SJSA1 (cell line): ENCODE results near the gene INPP4A. TPM values are rescaled to one million over a fixed set of nuclear protein-coding genes. Genes with fewer than 3 reads are reported as not detected.

Experiments used
- DNase-seq, 2 experiments: peaks; one replicate each; pipeline ENCODE4 v3.0.0-alpha.2; 2015 to 2020; ENCODE audit warnings: low spot score in 2 of 2, low read depth in 1 of 2
- H3K27ac ChIP-seq: fragments of 250-450 bp; sonication (Bioruptor Pico); 2 replicates; pipeline ENCODE4 v1.5.1; 2020; ENCODE audit warnings: mild to moderate bottlenecking, moderate library complexity
- H3K27me3 ChIP-seq: fragments of 250-450 bp; sonication (Bioruptor Pico); replicated peaks from 2 replicates; pipeline ENCODE4 v1.5.1; 2020; ENCODE audit warnings: mild to moderate bottlenecking, moderate library complexity
- H3K36me3 ChIP-seq: fragments of 250-450 bp; sonication (Bioruptor Pico); 2 replicates; pipeline ENCODE4 v1.5.1; 2020; ENCODE audit warnings: mild to moderate bottlenecking
- H3K4me1 ChIP-seq: fragments of 250-450 bp; sonication (Bioruptor Pico); replicated peaks from 2 replicates; pipeline ENCODE4 v1.6.1; 2021; ENCODE audit warnings: mild to moderate bottlenecking
- H3K4me3 ChIP-seq: fragments of 250-450 bp; sonication (Bioruptor Pico); 2 replicates; pipeline ENCODE4 v1.5.1; 2020; ENCODE audit warnings: mild to moderate bottlenecking
- H3K9me3 ChIP-seq: fragments of 250-450 bp; sonication (Bioruptor Pico); replicated peaks from 2 replicates; pipeline ENCODE4 v1.5.1; 2020; ENCODE audit warnings: mild to moderate bottlenecking
- total RNA-seq: library from RNA; depleted of rRNA; stranded (reverse); fragments of >200 nt; shearing (Covaris generic); gene quantifications from 2 replicates; pipeline ENCODE4 v1.2.3, GENCODE V29; 2014

Gene INPP4A
- total RNA-seq, 1 experiment from 2014 or later, result 16.9 TPM

DNA sequence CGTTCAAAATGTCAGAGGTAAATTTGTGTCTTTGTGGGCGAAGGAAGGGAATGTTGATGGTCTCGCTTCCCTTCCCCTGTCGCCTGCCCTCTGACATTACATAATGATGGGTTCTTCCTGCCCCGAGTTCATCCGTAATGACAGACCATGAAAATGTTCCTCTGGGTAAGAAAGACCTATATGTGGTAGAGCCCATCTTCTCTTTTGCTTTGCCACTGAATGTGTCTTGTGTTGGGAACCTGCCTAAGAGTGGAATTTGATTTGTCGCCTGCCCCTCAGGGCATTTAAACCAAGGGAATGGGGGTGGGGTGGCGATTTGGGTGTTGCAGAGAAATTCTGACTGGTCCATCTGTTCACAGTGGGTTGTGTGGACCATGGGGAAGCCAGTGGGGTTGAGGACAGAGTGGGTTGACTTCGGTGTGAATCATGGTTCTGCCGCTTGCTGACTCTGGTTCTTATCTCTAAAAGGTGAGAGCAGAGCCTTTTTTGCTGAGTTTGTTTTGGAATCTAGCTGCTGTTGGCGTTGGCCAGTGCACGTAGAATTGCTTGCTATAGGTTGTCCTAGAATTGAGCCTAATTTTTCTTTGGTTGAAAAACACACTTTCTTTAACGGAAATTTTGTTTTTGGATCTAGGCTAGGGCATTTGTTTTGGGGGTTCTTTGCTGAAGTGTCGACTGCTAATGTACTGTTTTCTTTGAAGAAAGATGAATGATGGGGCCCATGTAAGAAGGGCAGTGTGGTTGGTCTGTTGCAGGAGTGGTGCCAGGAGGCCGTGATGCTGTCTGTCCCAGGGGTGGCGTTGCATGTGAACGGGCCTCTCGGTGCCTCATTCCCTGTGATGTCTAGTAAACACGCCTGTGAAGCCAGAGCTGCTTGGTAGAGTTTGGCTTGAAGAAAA, 1.3 kb downstream of the INPP4A start:
- no peak overlapping the region for H3K27ac ChIP-seq
- H3K9me3 ChIP-seq, result no peaks in the 10 kb centered on the region
- H3K4me1 ChIP-seq, result peaks cover 12% of the 10 kb centered on the region; the same call in 1 of the 2 replicates
- no peak for DNase-seq
- H3K4me3 ChIP-seq, result peak overlapping the region; percentile 81
- no peaks in the 10 kb centered on the region for H3K27me3 ChIP-seq
- H3K36me3 ChIP-seq, result no peaks in the 10 kb centered on the region

DNA sequence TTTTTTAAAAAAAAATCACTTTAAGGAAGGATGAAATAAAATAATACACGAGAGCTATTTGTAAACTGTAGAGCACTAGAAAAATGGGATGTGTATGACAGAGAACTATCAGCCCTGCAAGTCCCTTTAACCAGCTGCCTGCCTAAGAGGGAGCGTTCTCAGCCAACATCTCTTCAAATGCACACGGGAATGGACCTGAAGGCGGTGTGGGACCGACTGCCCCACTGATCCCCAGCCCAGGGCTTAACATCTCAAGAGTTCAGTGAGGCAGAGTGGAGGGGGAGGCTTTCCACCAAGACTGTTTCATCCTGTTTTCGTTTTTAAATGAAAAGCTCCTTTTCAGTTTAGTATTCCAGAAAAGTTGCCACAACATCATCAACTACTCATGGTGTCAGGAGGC, 2.2 kb downstream of the INPP4A start:
- H3K4me1 ChIP-seq, result peaks cover 12% of the 10 kb centered on the region; the same call in 1 of the 2 replicates
- H3K9me3 ChIP-seq, result no peaks in the 10 kb centered on the region
- no peak overlapping the region for H3K4me3 ChIP-seq
- no peak for DNase-seq
- H3K27me3 ChIP-seq, result no peaks in the 10 kb centered on the region
- H3K36me3 ChIP-seq, result no peaks in the 10 kb centered on the region
- H3K27ac ChIP-seq, result no peak overlapping the region

DNA sequence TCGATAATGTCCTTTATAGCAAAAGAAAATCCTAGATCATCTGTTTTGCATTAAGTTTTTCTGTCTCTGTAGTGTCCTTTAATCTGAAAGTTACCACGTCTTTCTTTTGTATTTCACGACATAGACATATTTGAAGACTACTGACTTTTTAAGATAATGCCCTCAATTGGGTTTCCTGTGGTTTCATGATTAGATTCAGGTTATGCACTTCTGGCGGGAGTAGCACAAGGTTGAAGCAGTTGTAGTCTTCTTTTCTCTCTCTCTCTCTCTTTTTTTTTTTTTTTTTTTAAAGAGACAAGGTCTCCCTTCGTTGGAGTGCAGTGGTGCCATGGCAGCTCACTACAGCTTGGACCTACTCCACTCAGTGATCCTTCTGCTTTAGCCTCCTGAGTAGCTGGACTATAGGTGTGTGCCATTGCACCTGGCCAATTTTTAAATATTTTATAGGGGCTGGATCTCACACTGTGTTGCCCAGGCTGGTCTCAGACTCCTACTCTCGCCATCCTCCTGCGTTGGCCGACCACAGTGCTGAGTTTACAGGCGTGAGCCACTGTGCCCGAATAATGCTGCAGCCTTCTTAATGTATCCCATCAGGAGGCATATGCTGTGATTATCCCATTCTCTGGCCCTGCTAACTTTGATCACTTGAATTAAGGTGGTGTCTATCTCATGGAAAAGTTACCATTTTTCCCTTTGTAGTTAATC, 3.9 kb downstream of the INPP4A start:
- no peaks in the 10 kb centered on the region for H3K9me3 ChIP-seq
- no peak for DNase-seq
- H3K36me3 ChIP-seq, result no peaks in the 10 kb centered on the region
- peaks cover 12% of the 10 kb centered on the region; the same call in 1 of the 2 replicates for H3K4me1 ChIP-seq
- H3K27me3 ChIP-seq, result no peaks in the 10 kb centered on the region
- no peak overlapping the region for H3K27ac ChIP-seq
- H3K4me3 ChIP-seq, result no peak overlapping the region

DNA sequence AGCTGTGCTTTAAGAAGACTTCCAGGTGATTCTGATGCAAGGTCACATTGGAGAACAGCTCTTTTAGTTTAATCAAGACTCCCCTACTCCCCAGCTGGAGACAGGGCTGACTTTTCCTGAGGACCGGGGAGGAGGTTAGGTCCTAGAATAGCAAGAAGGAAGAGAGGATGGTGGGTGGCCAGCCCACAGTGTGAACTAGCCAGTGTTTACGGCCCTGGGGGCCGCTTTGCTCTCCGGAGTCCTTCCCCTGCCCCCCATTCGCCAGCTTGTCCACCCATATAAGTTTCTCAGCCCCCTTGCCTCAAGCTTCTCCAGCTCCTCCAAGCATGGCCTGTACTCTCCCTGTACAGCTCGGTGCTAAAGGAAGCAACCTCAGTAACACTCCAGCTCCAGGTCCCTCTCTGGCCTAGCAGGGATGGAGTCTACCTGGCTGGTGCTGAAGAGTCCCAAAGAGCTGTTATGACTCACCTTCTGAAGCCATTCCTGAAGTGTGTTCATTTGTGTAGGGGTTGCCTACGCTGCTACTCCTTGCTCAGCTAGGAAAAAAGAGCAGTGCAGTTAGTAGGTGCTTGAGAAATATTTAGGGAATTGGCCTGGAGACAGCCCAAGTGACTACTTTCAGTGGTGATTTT, 7.9 kb downstream of the INPP4A start:
- Histone ChIP-seq H3K4me1 (peaks cover 32% of the 10 kb centered on the region), H3K4me3 (no peak overlapping the region), H3K9me3 (no peaks in the 10 kb centered on the region), H3K27ac (no peak overlapping the region), H3K27me3 (no peaks in the 10 kb centered on the region), H3K36me3 (no peaks in the 10 kb centered on the region)
- no peak for DNase-seq

DNA sequence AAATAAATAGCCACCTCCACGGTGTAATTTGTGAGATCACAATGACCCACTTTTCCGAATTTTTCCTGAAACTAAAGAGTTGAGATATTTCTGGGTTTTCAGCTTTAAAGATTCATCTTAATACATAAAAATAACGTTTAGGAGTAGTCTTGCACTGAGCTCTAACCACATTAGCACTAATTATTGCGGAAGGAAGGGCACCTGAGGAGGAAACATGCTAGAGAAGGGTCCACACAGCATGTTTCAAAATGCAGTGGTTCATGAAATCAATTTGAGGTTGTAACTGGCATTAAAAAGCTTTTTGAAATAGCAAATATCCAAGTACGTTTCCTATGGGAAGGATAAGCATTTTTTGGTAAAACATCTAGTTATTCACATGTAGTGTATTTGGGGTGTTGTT, 8.4 kb downstream of the INPP4A start:
- H3K4me3 ChIP-seq, result no peak overlapping the region
- H3K27me3 ChIP-seq, result no peaks in the 10 kb centered on the region
- peaks cover 38% of the 10 kb centered on the region for H3K4me1 ChIP-seq
- no peak for DNase-seq
- no peak overlapping the region for H3K27ac ChIP-seq
- no peaks in the 10 kb centered on the region for H3K9me3 ChIP-seq
- H3K36me3 ChIP-seq, result no peaks in the 10 kb centered on the region

DNA sequence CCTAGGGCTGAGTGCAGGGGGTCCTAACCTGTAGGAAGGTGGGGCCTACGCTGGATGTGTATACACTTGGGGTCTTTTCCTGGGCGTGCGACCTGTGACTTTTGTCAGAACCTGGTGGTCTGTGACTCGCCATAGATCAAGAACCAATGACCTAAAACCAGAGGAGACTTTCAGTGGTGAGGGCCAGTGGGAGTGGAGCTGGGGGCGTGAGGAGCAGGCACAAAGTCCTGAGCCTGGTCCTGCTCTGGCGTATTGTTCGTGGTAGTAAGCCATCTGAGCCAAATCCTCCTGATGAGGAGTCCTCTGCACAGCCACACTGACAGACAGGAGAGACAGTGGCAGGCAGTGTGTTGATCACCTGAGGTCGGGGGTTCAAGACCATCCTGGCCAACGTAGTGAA, 8.9 kb downstream of the INPP4A start:
- no peak overlapping the region for H3K27ac ChIP-seq
- no peaks in the 10 kb centered on the region for H3K36me3 ChIP-seq
- no peak for DNase-seq
- no peak overlapping the region for H3K4me3 ChIP-seq
- peaks cover 42% of the 10 kb centered on the region for H3K4me1 ChIP-seq
- H3K9me3 ChIP-seq, result no peaks in the 10 kb centered on the region
- no peaks in the 10 kb centered on the region for H3K27me3 ChIP-seq

DNA sequence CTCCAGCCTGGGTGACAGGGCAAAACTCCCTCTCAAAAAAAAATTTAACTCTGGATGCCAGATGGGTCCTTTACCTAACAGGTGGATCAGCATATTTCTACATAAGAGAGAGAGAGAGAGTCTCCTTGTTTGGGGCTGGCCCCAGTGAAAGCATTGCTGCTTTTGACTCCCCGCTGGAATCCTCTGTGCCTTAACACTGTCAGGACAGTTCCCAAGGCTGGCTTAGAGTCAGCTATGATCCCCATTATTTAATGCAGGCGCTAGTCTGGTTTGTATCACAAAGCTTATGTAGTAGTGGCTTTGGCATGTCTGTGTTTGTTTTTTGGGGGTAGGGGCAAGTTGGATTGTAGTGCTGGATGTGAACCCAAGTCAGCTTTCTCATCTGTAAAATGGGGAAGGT, 9.4 kb downstream of the INPP4A start:
- Histone ChIP-seq H3K27me3 (no peaks in the 10 kb centered on the region), H3K36me3 (no peaks in the 10 kb centered on the region), H3K9me3 (no peaks in the 10 kb centered on the region), H3K4me3 (no peak overlapping the region), H3K4me1 (peaks cover 43% of the 10 kb centered on the region), H3K27ac (no peak overlapping the region)
- DNase-seq, result no peak

DNA sequence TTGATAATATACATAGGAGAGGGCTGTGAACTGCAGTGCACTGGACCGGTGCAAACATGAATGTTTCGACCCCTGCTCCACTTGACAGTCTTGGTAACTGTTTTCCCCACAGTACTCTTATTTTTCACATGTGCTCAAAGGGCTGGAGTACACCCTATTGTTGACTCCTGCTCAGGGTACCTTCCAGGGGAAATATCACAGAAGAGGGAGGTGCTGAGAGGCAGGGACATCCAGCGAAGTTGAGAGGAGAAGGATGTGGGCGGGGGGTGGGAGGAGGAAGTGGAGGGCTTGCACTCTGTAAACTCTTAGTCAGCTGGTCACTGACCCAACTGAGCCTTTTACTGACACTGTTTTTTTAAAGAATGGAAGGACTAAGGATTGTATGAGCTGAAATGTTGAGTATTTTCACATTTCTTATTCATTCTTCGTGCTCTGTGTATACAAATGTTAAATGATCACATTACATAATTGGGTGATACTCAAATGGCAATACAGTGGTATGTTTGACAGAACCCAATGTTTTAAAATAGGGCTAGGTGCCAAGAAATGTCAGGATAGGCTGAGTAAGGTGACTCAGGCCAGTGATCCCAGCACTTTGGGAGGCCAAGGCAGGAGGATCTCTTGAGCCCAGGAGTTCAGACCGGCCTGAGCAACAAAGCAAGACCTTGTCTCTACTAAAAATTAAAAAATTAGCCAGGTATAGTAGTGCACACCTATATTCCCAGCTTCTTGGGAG, 10.0 kb downstream of the INPP4A start:
- Histone ChIP-seq H3K4me3 (no peak overlapping the region), H3K36me3 (no peaks in the 10 kb centered on the region), H3K4me1 (peaks cover 43% of the 10 kb centered on the region), H3K27ac (peak overlapping the region; percentile 55; the same call in 1 of the 2 replicates), H3K9me3 (no peaks in the 10 kb centered on the region), H3K27me3 (no peaks in the 10 kb centered on the region)
- peak in 1 of 2 experiments; percentile 41 for DNase-seq

DNA sequence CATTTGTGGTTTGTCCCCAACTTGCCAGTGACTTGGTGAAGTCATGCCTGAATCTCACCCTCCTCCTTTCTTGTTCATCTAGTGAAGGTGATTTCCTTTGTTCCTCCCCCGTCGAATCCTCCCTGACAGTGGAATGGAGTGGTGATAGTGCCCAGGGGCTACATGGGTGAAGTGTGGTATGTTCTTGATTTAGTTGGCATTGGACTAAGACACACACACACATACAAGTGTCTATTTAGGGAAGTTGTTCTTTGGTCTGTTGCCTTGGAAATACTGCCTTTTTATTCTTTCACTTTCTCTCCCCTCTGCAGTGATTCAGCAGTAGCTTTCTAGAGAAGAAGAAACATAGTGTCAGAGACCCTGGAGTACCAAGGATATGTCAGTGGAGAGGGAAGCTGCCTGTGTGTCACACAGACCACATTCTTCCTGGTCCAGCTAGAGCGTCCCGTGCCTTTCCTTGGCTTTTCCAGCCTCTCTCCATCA, 10.9 kb downstream of the INPP4A start:
- H3K36me3 ChIP-seq, result no peaks in the 10 kb centered on the region
- no peaks in the 10 kb centered on the region for H3K9me3 ChIP-seq
- H3K27ac ChIP-seq, result peak overlapping the region; percentile 55
- peak; percentile 33 to 37 for DNase-seq
- no peak overlapping the region for H3K4me3 ChIP-seq
- H3K4me1 ChIP-seq, result peaks cover 43% of the 10 kb centered on the region
- no peaks in the 10 kb centered on the region for H3K27me3 ChIP-seq

DNA sequence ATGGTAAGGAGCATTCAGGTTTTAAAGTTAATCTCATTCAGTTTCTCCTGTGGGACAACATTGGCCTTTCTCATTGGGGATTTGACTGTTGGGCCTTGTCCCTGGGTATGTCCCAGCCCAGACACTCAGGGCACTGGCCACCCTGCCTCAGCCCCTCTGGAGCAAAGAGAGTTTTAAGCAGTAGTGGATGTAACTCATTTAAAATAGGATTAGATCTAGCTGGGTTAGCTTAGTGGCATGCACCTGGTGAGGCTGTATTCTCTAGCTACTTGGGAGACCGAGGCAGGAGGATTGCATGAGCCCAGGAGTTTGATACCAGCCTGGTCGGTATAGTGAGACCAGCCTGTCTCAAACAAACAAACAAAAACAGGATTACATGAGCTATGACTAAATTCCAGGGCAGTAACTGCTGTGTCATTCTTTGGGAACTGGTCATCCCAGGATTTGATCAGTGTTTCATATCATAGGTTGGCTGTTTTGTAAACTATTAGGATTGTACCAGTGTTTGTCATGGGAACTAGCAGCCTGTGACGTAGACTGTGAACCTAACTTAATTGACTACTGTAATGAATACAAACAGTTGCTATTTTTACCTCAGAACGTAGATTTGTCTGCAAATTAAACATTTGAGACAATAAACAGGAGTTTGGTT, 12.5 kb downstream of the INPP4A start:
- Histone ChIP-seq H3K9me3 (no peaks in the 10 kb centered on the region), H3K4me3 (no peak overlapping the region), H3K4me1 (peaks cover 43% of the 10 kb centered on the region), H3K27ac (peak overlapping the region; percentile 93), H3K27me3 (no peaks in the 10 kb centered on the region), H3K36me3 (no peaks in the 10 kb centered on the region)
- peak; percentile 52 to 84 for DNase-seq

DNA sequence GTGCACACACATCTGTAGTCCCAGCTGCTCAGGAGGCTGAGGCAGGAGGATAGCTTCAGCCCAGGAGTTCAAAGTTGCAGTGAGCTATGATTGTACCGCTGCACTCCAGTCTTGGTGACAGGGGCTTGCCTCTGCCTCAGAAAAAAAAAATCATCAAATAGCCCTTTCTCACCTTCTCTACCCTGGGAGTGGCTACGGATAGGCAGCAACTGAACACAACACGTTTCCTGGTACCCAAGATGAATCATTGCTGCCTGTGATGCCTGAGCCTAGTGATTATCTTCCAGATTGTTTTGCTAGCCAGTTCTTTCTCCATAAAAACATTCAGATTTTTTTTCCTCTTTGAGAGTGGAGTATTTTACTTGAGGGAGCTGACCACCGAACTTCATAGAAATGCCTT, 13.5 kb downstream of the INPP4A start:
- H3K4me1 ChIP-seq, result peaks cover 43% of the 10 kb centered on the region
- no peak overlapping the region for H3K4me3 ChIP-seq
- H3K27ac ChIP-seq, result peak overlapping the region; percentile 93
- H3K27me3 ChIP-seq, result no peaks in the 10 kb centered on the region
- DNase-seq, result no peak
- H3K36me3 ChIP-seq, result no peaks in the 10 kb centered on the region
- no peaks in the 10 kb centered on the region for H3K9me3 ChIP-seq

DNA sequence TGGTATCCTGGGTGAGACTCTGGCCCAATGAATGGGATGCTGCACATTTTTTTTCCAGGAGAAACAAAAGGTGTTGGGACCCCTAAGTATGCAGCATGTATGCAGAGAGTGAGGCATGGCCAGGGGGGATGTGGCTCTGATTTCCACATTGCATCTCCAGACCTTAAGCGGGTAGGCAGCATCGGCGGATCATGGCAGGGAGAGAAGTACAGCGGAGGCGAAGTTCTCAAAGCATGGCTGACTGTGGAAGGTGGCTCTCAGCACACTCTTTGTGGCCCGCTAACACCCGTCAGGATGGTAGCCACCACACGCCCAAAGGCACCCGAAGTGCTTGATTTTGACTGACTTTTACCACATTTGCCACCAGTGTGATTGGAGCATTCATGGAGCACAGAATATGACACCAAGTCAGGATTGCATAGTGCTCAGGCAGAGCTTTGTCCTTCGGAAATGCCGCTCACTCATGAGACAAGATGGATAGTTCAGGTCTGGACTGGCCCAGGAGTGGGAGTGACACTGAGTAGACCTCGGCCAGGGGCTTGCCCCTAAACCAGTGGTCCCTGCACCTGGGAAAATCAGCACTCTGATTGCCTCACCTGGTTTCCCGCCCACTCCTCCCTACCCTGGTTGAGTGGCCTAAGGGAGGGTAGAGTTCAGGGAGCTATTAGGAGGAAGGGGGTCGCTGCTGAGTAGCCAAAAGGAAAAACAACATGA, 14.2 kb downstream of the INPP4A start:
- DNase-seq, result peak in 1 of 2 experiments; percentile 22
- Histone ChIP-seq H3K27ac (no peak overlapping the region), H3K36me3 (no peaks in the 10 kb centered on the region), H3K9me3 (no peaks in the 10 kb centered on the region), H3K4me3 (no peak overlapping the region), H3K4me1 (peaks cover 41% of the 10 kb centered on the region), H3K27me3 (no peaks in the 10 kb centered on the region)
